HG02610 (cell line): ENCODE results near the gene TECR.
"Not testable (repeated sequence)": the region's sequence is repeated elsewhere in the genome, so short reads cannot be mapped to it uniquely, and the experiment has no call there.

ENCODE experiments used
- ATAC-seq: cut with Tn5 transposase; IDR thresholded peaks from one replicate; pipeline ENCODE4 v1.9.1; 2021; ENCODE audit warnings: mild to moderate bottlenecking, moderate library complexity; ENCODE audit not compliant: unreplicated experiment

TECR gene

DNA sequence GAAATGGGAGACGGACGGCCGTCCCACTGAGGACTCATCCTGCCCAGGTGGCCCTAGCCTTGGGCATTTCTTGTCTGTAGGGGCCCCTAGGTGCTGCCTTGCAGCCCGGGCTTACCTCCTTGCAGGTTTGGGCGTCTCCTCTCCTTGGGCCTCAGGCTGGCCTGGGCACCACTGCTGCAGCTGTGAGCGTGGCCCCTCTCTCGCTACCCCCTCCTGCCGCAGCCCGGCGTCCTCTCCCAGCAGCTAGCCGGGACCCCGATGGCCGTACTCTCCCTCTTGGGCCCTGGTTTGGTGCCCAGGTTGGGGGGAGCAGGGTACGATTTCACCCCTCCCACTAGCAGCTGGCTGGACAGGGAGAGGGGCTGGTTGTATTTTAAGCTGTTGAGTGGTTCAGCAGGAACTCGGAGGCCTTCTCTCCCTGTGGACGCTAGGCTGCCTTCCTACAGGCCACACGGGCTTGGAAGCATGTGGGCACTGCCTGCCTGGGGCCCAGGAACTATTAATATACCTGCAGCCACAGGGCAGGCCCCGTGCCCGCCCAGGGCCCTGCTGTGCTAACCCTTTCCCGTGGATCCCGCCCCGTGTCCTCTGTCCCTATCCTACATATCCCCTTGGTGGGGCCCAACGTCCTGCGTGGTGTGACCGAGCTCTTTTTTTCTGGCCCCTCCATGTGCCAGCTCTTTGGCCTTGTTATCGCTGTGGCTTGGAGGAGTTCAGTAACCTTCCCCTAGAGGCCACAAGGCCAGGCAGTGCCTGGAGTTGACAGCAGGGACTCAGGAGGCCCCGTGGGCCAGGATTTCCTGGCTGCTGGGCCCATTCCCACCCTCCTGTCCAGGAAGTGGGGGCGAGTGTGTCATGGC, 30.8 kb downstream of the TECR start:
- ATAC-seq = no peak

GRCh38 chr19:14560776-14561108, 31.3 kb downstream of the TECR start:
- ATAC-seq = no peak

DNA sequence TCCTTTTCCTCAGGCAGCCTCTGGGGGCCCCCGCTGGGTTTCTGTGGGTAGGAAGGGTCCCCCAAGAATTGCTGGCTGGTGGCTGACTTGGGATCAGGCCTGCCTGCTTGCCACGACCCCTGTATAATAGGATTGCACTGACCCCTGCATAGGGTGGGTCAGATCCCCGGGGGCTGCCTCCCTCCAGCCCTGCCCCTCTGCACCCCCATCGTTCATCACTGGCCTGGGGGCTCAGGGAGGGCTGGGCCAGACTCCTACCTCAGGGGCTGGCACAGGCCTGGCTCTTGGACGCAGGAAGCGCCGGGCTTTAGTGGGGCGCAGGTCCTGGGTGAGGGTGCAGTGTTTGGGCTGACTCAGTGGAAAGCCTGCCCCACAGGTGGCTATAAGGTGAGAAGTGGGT, 31.9 kb downstream of the TECR start:
- ATAC-seq = no peak

GRCh38 chr19:14561847-14562351, 32.5 kb downstream of the TECR start:
- ATAC-seq = no peak

GRCh38 chr19:14562660-14563589, 33.5 kb downstream of the TECR start:
- no peak for ATAC-seq

GRCh38 chr19:14563590-14563926, 34.2 kb downstream of the TECR start:
- no peak for ATAC-seq

- no peak for ATAC-seq
These were observed 34.7 kb downstream of the TECR start for GRCh38 chr19:14563989-14564651.

DNA sequence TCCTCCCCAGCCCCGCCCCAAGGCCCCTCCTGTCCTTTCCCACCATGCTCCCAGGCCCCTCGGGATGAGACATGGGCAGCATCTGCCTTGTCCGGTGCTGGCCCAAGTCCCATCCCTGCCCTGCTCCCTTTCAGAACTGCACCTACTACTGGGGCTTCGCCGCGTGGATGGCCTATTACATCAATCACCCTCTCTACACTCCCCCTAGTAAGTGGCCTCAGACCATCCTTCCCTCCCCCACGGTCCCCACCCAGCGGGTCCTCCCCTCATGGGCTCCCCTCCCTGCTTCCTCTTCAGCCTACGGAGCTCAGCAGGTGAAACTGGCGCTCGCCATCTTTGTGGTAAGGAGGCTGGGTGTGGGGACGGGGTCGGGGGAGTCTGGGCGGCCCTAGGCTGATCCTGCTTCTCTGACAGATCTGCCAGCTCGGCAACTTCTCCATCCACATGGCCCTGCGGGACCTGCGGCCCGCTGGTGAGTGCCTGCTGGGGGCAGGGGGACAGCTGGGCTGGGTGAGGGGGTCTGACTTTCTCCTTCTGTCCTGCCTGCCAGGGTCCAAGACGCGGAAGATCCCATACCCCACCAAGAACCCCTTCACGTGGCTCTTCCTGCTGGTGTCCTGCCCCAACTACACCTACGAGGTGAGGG, 35.4 kb downstream of the TECR start:
- ATAC-seq = not testable (repeated sequence)

DNA sequence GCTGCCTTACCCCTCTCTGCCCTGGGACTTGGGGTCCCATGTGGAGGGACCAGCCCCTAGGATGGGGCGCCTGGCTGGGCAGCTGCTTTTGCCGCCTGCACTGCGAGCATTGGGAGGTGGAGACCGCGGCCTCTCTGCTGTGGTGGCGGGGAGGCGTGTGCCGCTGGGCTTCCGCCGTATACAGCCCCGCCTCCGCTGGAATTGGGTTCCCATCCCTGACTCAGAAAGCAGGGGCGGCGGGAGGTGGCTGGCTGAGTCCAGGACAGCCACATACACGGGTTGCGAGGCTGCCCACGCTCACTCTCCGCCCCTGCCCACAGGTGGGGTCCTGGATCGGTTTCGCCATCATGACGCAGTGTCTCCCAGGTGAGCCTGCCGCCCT, 35.9 kb downstream of the TECR start:
- ATAC-seq = no peak

GRCh38 chr19:14565765-14566711, 36.6 kb downstream of the TECR start:
- no peak for ATAC-seq

- no peak for ATAC-seq
These were observed 37.3 kb downstream of the TECR start for GRCh38 chr19:14566712-14567077.

GRCh38 chr19:14567079-14567478, 37.7 kb downstream of the TECR start:
- ATAC-seq = no peak

DNA sequence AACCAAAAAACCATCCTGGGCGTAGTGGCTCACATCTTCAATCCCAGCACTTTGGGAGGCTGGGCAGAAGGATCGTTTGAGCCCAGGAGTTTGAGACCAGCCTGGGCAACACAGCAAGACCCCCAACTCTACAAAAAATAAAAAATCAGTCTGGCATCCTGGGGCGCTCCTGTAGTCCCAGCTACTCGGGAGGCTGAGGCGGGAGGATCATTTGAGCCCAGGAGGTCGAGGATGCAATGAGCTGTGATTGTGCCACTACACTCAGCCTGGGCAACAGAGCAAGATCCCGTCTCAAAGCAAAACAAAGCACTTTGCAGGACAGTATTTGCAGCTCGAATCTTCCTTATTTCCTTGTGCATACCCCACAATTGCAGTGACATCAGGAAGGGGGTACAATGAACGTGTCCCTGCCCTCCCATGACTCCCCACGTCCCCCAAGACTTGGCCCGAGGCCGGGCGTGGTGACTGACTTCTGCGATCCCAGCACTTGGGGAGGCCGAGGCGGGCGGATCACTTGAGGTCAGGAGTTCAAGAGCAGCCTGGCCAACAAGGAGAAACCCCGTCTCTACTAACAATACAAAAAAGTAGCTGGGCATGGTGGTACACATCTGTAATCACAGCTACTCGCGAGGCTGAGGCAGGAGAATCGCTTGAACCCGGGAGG, 41.6 kb downstream of the TECR start:
- ATAC-seq = no peak

DNA sequence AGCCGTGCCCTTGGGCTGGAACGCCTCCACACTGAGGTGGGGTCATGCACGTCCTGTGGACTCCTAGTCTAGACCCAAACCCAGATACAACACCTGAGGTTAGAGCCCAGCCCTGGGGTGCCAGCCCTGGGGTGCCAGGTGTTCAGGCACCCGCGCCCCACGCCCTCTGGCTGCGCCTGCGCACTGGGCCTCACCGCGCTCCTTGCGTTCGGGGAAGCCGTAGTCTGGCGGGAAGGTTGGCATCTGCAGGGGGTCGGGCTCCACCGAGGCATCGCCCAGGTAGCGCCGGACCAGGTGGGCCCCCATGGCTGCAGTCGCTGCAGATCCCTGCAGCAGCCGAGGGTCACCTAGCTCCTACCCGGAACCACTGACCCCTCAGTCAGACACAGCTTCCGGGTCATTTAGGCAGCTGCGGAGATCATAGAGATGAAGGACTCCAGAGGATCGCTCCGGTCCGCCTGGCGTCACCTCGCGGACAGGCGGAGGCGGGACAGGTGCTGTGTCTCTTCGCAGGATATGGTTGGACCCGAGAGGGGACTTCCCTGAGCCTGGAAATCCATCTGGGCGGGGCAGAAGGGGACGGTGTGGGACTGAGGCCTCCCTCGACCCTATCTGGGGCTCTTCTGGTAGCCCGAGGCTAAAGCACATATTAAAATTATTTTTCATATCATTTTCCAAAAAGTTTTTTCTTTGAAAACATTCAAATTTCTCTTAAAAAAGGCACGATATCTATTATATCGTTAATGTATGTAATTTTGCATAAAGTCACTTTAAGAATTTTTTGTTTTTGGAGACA, 42.5 kb downstream of the TECR start, which contains the start of gene NDUFB7:
Gene NDUFB7 (minus strand): TSS at position 372 of the 796 bp plus-strand sequence. CDS start 66 bp downstream, at position 306.
- ATAC-seq = peak; percentile 85

DNA sequence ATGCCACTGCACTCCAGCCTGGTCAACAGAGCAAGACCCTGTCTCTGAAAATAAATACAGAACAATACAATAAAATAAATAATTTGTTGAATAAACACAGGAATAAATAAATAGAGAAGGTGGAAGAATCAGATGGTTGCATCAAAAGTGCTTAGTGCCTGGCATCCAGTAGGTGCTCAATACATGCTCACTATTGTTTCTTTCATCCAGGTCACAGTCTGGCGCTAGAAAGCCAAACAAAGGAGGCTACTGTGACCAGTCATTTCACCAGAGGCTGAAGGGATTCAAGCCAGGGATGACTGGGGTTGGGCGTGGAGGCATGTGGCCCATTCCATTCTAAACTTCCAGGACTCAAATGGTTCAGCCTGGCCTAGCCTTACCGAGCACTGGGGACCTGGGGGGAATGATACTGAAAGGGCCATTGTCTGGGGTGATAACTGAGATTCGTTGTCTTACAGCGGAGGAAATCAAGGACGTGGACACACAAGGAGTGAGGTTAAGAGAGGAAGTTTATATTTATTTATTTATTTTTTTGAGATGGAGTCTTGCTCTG, 46.1 kb downstream of the TECR start:
- no peak for ATAC-seq

DNA sequence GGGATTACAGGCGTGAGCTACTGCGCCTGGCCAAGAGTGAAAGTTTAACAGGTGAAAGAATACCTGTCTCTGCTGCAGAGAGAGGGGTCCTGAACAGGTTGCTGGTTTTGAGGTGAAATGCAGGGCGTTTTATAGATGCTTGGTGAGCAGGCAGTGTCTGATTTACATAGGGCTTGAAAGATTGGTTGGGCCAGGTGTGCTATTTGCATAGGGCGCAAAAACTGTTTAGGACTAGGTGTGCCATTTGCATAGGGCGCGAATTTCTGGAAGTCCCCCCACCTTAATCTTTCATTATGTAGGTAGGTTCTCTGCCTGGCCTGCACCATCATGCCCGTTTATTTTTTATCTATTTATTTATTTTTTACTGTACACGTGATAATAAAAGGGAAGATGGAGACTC, 47.0 kb downstream of the TECR start:
- ATAC-seq = no peak

DNA sequence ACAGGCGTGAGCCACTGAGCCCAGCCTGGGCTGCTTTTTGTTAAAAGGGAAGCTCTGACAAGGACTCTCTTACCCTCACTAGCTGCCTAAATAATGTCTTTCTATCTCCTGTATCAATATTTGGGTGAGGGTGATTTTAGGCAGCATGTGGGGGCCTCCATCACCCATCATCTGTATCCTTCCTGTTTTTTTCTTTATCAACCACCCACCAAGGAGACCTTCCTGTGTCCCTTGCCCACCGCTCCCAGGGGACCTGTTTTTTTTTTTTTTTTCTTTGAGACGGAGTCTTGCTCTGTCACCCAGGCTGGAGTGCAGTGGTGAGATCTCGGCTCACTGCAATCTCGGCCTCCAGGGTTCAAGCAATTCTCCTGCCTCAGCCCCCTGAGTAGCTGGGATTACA, 47.9 kb downstream of the TECR start:
- ATAC-seq = no peak

DNA sequence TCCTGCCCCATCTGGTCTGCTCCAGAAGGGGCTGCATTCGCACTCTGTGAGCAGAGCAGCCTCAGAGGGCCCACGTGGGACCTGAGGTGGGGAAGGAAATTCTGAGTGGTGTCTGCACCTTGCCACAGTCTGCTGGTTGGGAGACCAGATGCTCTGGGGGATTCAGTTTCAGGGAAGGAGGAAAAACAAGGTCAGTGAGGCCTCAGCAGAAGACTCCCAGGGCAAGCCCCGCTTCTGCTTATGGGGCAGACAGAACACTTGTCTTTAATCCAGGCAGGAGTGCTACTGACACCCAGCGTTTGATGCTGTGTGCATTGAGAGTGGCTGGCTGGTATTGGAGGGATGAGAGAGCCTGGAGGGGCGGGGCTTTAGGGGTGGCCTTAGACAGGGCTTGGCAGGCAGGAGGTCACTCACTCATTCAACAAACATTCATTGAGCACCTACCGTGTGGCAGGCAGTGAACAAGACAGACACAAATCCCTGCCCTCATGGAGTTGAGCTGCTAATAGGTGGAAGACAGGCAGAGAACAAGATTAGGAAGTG, 48.6 kb downstream of the TECR start:
- ATAC-seq = peak; percentile 41
